Measurements from ENCODE around the gene LMAN2.

DNA sequence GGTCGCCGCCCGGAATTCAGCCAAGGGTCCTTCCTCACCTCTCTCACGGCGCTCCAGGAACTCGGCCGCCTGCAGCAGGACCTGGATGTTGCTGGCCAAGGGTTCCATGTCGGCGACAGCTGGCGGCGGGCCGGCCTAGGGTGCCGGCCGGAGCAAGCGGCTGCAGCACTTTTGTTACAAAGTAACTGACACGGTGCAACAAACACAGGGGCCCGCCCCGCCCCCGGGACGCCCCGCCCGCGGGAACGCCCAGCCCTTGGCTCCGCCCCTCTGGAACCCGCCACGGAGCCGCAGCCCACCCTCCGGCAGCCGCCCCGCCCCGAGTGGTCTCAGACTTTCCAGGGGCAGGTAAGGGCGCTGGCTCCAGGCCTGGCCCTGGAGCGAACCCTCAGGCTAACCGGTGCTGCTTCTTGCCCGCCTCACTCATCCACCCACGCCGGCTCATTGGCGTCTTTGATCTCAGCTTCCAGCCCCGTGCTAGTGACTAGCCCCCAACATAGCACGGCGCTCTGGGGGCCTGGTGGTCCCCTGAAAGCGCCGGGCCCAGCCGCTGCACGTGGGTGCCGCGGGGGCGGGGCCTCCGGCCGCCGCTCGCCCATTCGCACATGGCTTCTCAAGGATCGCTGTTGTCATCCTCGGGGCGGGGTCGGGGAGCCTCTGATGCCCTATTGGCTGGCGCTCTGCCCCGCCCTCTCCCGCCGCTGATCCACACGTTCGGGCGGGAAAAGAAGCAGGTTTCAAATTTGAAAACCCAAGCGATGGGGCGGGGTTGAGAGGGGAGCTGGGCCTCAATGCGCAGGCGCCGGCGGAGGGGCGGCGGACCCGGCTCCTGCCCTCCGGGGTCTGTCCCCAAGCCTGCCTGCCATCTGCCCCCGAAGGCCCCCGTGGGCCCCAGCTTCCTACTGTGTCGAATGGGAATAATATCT is 39.5 kb downstream of the LMAN2 start, which contains the start of gene MXD3:
- TF ChIP-seq, protein P1, sequence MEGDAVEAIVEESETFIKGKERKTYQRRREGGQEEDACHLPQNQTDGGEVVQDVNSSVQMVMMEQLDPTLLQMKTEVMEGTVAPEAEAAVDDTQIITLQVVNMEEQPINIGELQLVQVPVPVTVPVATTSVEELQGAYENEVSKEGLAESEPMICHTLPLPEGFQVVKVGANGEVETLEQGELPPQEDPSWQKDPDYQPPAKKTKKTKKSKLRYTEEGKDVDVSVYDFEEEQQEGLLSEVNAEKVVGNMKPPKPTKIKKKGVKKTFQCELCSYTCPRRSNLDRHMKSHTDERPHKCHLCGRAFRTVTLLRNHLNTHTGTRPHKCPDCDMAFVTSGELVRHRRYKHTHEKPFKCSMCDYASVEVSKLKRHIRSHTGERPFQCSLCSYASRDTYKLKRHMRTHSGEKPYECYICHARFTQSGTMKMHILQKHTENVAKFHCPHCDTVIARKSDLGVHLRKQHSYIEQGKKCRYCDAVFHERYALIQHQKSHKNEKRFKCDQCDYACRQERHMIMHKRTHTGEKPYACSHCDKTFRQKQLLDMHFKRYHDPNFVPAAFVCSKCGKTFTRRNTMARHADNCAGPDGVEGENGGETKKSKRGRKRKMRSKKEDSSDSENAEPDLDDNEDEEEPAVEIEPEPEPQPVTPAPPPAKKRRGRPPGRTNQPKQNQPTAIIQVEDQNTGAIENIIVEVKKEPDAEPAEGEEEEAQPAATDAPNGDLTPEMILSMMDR (IDR thresholded peaks at IDR 0.05; ENCODE audit: insufficient read depth, low read length, poor library complexity, severe bottlenecking) = no peak
- no peak for TF ChIP-seq EZH2phosphoT487 (conservative IDR thresholded peaks at IDR 0.05; ENCODE audit: low read length)

All from SU-DHL-6 (cell line).